Measurements from ENCODE around the gene AK4.

The AK4 gene

DNA sequence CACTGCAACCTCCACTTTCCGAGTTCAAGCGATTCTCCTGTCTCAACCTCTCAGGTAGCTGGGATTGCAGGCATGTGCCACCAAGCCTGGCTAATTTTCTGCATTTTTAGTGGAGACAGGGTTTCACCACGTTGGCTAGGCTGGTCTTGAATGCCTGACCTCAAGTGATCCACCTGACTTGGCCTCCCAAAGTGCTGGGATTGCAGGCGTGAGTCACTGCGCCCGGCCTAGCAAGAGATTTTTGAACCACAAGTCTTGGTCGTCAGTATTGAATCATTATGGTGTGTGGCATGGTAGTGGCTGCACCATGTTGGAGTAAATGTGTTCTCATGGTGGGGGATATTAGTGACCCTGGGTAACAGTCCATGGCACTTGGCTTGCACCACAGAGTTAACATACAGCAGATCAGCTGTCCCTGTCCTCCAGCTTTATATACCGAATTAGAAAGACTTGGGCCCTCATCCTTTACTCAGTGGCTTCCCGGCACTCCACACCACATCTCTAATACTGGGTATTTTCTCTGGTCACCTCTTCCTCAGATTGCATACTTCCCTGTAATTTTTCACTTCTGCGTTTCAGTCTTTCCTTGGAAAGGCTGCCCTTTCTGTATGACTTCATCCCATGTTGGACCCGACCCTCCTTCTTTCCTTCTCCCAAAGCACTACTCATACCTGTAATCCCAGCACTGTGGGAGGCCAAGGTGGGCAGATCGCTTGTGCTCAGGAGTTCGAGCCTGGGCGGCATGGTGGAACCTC, 25.1 kb downstream of the AK4 start:
- Histone ChIP-seq H3K9me2 (replicated peaks; ENCODE audit: insufficient read depth, low read length) (no peaks in the 10 kb centered on the region), H3K9ac (ENCODE audit: low read length) (no peak overlapping the region), H3K4me2 (ENCODE audit: low read depth, low read length, poor library complexity, severe bottlenecking) (no peak overlapping the region), H3K27ac (ENCODE audit: low read depth, low read length) (no peak overlapping the region), H3K4me3 (ENCODE audit: insufficient read depth, low read length, poor library complexity, severe bottlenecking) (no peak overlapping the region), H3F3A (ENCODE audit: insufficient read depth) (no peaks in the 10 kb centered on the region), H4K20me1 (ENCODE audit: low read depth, low read length) (peaks cover 4% of the 10 kb centered on the region; the same call in 1 of the 2 replicates), H3K36me3 (ENCODE audit: low read length) (no peaks in the 10 kb centered on the region), H2AFZ (ENCODE audit: low read depth, low read length, severe bottlenecking) (no peak overlapping the region), H3K27me3 (ENCODE audit: low read length) (no peaks in the 10 kb centered on the region), H3K79me2 (ENCODE audit: insufficient read depth, low read length) (no peaks in the 10 kb centered on the region), H3K9me3 (ENCODE audit: insufficient read depth, low read length) (no peaks in the 10 kb centered on the region)
- TF ChIP-seq EZH2phosphoT487 (conservative IDR thresholded peaks at IDR 0.05; ENCODE audit: low read length), result no peak
- TF ChIP-seq, protein P1, sequence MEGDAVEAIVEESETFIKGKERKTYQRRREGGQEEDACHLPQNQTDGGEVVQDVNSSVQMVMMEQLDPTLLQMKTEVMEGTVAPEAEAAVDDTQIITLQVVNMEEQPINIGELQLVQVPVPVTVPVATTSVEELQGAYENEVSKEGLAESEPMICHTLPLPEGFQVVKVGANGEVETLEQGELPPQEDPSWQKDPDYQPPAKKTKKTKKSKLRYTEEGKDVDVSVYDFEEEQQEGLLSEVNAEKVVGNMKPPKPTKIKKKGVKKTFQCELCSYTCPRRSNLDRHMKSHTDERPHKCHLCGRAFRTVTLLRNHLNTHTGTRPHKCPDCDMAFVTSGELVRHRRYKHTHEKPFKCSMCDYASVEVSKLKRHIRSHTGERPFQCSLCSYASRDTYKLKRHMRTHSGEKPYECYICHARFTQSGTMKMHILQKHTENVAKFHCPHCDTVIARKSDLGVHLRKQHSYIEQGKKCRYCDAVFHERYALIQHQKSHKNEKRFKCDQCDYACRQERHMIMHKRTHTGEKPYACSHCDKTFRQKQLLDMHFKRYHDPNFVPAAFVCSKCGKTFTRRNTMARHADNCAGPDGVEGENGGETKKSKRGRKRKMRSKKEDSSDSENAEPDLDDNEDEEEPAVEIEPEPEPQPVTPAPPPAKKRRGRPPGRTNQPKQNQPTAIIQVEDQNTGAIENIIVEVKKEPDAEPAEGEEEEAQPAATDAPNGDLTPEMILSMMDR (IDR thresholded peaks at IDR 0.05; ENCODE audit: insufficient read depth, low read length, poor library complexity, severe bottlenecking), result no peak

DNA sequence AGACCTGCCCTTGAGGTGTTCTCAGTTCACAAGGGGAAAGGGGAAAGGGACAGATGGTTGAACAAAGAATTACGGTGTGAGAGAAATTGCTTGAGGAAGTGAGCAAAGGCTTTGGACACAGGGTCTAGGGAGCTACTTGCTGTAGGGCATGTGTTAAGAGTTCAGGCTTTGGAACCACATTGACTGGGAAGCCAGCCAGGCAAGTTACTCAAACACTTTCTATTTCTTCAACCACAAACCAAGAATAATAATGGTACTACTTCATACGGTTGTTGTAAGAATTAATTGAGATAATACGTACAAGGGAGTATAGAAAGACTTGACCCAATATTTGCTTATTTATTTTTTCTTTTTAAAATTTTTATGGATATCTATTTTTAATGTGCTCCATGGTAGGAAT, 26.6 kb downstream of the AK4 start:
- Histone ChIP-seq H3K79me2 (ENCODE audit: insufficient read depth, low read length) (no peaks in the 10 kb centered on the region), H3K27me3 (ENCODE audit: low read length) (no peaks in the 10 kb centered on the region), H3F3A (ENCODE audit: insufficient read depth) (no peaks in the 10 kb centered on the region), H3K9ac (ENCODE audit: low read length) (no peak overlapping the region), H2AFZ (ENCODE audit: low read depth, low read length, severe bottlenecking) (no peak overlapping the region), H3K9me3 (ENCODE audit: insufficient read depth, low read length) (no peaks in the 10 kb centered on the region), H3K36me3 (ENCODE audit: low read length) (no peaks in the 10 kb centered on the region), H3K27ac (ENCODE audit: low read depth, low read length) (no peak overlapping the region), H3K9me2 (replicated peaks; ENCODE audit: insufficient read depth, low read length) (no peaks in the 10 kb centered on the region), H4K20me1 (ENCODE audit: low read depth, low read length) (peaks cover 4% of the 10 kb centered on the region; the same call in 1 of the 2 replicates), H3K4me3 (ENCODE audit: insufficient read depth, low read length, poor library complexity, severe bottlenecking) (no peak overlapping the region), H3K4me2 (ENCODE audit: low read depth, low read length, poor library complexity, severe bottlenecking) (no peak overlapping the region)
- no peak for TF ChIP-seq EZH2phosphoT487 (conservative IDR thresholded peaks at IDR 0.05; ENCODE audit: low read length)
- TF ChIP-seq, protein P1 (IDR thresholded peaks at IDR 0.05; ENCODE audit: insufficient read depth, low read length, poor library complexity, severe bottlenecking), result no peak

DNA sequence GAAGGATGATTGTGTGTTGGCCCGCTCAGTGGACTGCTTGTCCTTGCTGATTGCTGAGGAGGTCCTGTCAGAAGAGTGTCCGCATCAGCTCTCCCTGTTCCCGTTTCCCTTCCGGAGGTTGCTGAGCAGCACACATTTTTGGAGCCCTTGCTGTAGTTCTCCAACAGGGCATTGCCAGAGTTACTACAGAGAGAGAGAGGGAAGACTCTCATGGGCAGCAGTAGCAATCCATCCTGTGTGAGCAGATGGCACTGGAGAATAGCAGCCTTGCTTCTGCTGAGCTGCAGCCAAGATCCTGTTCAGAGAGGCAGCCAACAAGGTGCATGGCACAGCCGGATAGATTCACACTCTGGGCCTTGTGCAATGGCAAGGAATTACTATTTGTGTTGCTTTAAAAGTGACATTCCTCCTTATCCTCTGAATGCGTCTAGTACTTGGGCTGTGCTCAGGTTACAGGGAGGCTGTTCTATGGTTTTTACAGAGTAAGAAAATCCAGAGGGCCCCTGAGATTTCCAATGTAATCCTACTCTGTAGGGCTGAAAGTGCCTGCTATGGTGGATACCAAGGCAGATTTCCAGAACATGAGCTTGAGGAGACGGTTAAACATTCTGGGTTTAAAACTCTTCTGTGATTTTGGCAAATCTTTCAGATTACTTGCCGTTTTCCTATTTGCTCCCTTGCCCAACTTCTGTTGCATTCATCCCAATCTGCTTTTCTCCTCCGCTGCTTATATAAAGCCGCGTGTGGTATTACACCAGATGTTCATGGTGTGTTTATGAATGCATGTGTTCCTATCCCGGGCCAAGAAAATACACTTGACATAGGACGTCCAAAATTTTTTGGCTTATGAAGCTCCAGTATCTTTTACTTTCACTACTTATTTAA, 27.4 kb downstream of the AK4 start:
- no peak overlapping the region for H3K4me3 ChIP-seq (ENCODE audit: insufficient read depth, low read length, poor library complexity, severe bottlenecking)
- no peaks in the 10 kb centered on the region for H3K9me3 ChIP-seq (ENCODE audit: insufficient read depth, low read length)
- H3K9ac ChIP-seq (ENCODE audit: low read length), result no peak overlapping the region
- H3K4me2 ChIP-seq (ENCODE audit: low read depth, low read length, poor library complexity, severe bottlenecking), result no peak overlapping the region
- H3F3A ChIP-seq (ENCODE audit: insufficient read depth), result no peaks in the 10 kb centered on the region
- no peaks in the 10 kb centered on the region for H3K36me3 ChIP-seq (ENCODE audit: low read length)
- no peaks in the 10 kb centered on the region for H4K20me1 ChIP-seq (ENCODE audit: low read depth, low read length)
- H3K79me2 ChIP-seq (ENCODE audit: insufficient read depth, low read length), result no peaks in the 10 kb centered on the region
- no peaks in the 10 kb centered on the region for H3K27me3 ChIP-seq (ENCODE audit: low read length)
- H2AFZ ChIP-seq (ENCODE audit: low read depth, low read length, severe bottlenecking), result no peak overlapping the region
- no peak overlapping the region for H3K27ac ChIP-seq (ENCODE audit: low read depth, low read length)
- no peaks in the 10 kb centered on the region for H3K9me2 ChIP-seq (replicated peaks; ENCODE audit: insufficient read depth, low read length)
- no peak for TF ChIP-seq EZH2phosphoT487 (conservative IDR thresholded peaks at IDR 0.05; ENCODE audit: low read length)
- TF ChIP-seq, protein P1 (IDR thresholded peaks at IDR 0.05; ENCODE audit: insufficient read depth, low read length, poor library complexity, severe bottlenecking), result no peak

Measured in SU-DHL-6 (cell line).